ENCODE results near the gene B3GALNT2.

Gene B3GALNT2

DNA sequence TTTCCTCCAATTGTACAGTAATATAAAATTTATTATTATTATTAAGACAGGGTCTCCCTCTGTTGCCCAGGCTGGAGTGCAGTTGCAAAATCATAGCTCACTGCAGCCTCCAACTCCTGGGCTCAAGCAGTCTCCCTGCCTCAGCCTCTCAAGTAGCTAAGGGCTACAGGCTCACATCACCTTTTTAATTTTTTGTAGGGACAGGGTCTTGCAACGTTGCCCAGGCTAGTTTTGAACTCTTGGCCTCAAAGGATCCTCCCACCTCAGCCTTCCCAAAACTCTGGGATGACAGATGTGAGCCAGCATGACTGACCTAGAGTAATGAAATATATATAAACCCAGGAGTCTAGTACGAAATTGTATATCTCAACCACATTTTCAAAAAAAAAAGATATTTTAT is 49.2 kb downstream of the B3GALNT2 start:
- in situ Hi-C loops (cut with HindIII; ENCODE audit: low sequenced_read_pairs): no loop called here
- no peak for TF ChIP-seq CTCF (IDR thresholded peaks at IDR 0.05; ENCODE audit: low read depth, low read length, missing control alignments)
- no peak overlapping the region for H3K4me3 ChIP-seq (ENCODE audit: low read depth, low read length)
- DNase-seq (ENCODE audit: low read depth): no peak

DNA sequence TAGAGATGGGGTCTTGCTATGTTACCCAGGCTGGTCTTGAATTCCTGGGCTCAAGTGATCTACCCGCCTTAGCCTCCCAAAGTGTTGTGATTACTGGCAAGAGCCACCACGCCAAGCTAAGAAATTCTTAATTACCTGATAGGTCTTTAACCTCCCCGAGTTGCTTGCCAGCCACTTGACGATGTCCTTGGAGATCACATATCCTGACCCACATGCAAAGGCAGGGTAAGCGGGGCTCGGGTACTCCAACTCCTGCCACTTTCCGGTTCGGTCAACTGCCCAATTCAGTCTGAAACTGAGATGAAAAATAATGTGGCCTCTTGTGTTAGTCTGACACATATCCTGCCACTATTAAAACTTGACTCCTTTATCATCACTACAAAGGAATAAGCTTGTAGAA is 50.2 kb downstream of the B3GALNT2 start:
- no peak for DNase-seq (ENCODE audit: low read depth)
- H3K4me3 ChIP-seq (ENCODE audit: low read depth, low read length): no peak overlapping the region
- TF ChIP-seq CTCF (IDR thresholded peaks at IDR 0.05; ENCODE audit: low read depth, low read length, missing control alignments): no peak
- in situ Hi-C loops (cut with HindIII; ENCODE audit: low sequenced_read_pairs): no loop called here

DNA sequence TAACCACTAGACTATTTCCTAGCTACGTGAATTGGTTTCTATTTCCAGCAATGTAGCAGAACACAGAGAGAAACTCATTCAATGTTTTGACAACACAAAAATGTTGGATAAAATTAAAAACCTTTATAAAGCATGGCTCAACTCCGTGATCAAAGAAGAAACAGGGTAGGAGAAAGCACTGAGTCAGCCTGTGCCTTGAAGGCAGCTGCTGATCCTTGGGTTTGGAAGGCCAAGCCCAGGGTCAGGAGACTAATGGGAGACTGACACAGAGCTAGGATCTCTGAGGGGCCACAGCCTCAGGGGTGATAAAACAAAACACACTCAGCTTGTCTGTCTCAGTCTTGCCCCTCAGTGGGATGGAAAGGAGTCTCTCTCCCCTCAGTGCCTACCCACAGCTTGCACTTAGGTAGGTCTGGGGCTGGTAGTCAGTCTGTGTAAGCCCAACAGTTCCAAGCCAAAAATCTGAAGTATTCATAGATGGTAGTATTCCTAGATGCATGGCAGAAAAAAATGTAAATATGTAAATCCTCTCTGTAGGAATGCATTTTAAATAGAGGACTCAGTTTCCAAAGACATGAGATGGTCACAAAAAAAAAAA is 53.3 kb downstream of the B3GALNT2 start:
- in situ Hi-C loops (cut with HindIII; ENCODE audit: low sequenced_read_pairs): no loop called here
- no peak for DNase-seq (ENCODE audit: low read depth)
- TF ChIP-seq CTCF (IDR thresholded peaks at IDR 0.05; ENCODE audit: low read depth, low read length, missing control alignments): no peak
- H3K4me3 ChIP-seq (ENCODE audit: low read depth, low read length): no peak overlapping the region

- in situ Hi-C loops (cut with HindIII; ENCODE audit: low sequenced_read_pairs): no loop called here
- no peak for TF ChIP-seq CTCF (IDR thresholded peaks at IDR 0.05; ENCODE audit: low read depth, low read length, missing control alignments)
- no peak for DNase-seq (ENCODE audit: low read depth)
- no peak overlapping the region for H3K4me3 ChIP-seq (ENCODE audit: low read depth, low read length)
Measured at GRCh38 chr1:235450433-235450832, 53.8 kb downstream of the B3GALNT2 start.

GRCh38 chr1:235448616-235449015 is 55.6 kb downstream of the B3GALNT2 start:
- TF ChIP-seq CTCF (IDR thresholded peaks at IDR 0.05; ENCODE audit: low read depth, low read length, missing control alignments): no peak
- in situ Hi-C loops (cut with HindIII; ENCODE audit: low sequenced_read_pairs): no loop called here
- no peak overlapping the region for H3K4me3 ChIP-seq (ENCODE audit: low read depth, low read length)
- no peak for DNase-seq (ENCODE audit: low read depth)

GRCh38 chr1:235442788-235443429 is 61.3 kb downstream of the B3GALNT2 start:
- DNase-seq (ENCODE audit: low read depth): peak; percentile 44
- in situ Hi-C loops (cut with HindIII; ENCODE audit: low sequenced_read_pairs): no loop called here
- H3K4me3 ChIP-seq (ENCODE audit: low read depth, low read length): no peak overlapping the region
- no peak for TF ChIP-seq CTCF (IDR thresholded peaks at IDR 0.05; ENCODE audit: low read depth, low read length, missing control alignments)
